ENCODE results near the gene ENAH.
"Not testable (repeated sequence)": the region's sequence is repeated elsewhere in the genome, so short reads cannot be mapped to it uniquely, and the experiment has no call there.

The ENAH gene

DNA sequence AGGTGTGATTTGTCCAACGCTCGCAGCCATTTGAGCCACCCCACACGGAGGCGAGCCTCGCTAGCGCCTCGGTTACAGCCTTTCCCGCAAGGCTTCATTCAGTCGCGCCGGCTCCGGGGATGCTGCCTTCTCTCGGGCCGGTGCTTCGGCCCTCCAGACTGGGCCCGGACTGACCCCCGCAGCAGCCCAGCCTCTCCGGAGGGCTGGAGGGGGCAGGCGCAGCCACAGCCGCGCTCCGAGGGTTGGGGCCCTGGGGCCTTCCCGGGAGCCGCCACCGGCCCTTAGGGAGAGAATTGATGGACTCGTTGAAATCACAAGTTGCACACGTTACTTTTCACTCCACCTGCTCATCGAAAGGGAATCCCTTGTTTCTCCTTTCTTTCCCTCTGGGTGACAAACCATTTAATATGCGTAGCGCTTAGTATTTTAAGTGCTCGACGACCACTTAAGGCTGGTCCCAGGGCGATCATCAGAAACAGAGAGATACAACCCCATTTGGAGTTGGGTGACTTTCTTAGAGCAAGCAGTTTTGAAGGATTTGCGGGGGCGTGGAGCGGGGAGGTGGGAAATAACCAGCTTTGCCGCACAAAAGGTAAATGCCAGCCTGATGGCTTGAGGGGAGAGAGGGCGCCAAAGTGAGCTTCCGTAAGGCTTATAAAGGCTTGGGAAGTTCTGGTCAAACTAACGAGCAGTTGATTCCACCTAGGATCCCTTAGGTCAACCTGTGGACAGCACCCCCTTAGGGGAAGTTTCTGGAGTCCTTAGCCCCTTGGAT, 24.6 kb upstream of the ENAH start:
- no peak for DNase-seq (ENCODE audit: low read depth in 1 of 2, low spot score in 1 of 2)

DNA sequence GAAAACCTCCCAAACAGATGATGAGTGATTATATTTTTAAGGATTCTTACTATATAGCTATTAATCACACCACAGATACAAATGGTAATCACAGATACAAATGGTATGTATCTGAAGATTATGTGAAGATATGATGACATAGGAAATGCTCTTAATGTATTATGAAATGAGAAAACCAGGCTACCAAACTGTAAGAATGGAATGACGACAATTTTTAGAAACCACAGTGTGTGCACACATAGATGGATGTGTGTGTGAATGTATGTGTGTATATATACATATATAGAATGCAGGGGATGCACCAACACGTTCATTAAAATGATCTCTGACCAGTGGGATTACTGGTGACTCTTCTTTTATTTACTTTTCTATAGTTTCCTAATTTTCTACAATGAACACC, 21.5 kb upstream of the ENAH start:
- DNase-seq (ENCODE audit: low read depth in 1 of 2, low spot score in 1 of 2), result no peak

DNA sequence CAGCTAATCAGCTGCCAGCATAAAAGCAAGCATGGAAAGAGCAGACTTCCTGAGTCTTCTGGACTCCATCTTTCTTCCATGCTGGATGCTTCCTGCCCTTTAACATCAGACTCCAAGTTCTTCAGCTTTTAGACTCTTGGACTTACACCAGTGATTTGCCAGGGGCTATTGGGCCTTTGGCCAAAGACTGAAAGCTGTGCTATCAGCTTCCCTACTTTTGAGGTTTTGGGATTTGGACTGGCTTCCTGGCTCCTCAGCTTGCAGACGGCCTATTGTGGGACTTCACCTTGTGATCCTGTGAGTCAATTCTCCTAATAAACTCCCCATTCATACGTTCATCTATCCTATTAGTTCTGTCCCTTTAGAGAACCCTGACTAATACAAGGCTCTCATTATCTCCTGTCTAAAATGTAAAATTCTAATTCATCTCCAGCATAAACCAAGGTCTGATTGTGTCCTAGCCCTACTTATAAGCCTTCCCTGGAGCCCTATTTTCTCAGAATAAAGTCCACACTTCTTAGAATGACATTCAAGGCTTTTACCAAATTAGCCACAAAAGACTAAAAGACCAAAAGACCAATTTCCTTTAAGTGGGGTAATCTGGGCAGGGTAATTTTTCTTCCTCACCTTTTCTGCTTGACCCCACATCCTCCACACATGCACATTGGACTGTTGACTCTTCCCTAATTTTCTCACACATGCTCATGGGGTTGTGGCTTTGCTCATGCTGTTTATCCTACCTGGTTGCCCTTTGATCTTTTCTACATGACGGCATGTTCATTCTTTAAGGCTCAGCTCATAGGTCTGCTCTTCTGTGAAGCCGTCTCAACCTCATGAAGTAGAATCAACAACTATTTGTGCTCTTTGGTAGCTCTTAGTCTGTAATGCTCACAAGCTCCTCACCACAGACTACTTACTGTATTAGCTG, 18.1 kb upstream of the ENAH start:
- no peak for DNase-seq (ENCODE audit: low read depth in 1 of 2, low spot score in 1 of 2)

DNA sequence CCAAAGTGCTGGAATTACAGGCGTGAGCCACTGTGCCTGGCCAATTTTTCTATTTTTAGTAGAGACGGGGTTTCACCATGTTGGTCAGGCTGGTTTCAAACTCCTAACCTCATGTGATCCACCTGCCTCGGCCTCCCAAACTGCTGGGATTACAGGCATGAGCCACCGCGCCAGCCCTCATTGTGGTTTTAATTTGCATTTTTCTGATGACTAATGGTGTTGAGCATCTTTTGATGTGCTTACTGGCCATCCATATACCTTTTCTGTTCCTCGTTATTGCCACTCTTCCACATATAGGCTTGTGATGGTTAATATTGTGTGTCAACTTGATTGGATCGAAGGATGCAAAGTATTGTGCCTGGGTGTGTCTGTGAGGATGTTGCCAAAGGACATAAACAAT, 17.4 kb upstream of the ENAH start:
- no peak for DNase-seq (ENCODE audit: low read depth in 1 of 2, low spot score in 1 of 2)

DNA sequence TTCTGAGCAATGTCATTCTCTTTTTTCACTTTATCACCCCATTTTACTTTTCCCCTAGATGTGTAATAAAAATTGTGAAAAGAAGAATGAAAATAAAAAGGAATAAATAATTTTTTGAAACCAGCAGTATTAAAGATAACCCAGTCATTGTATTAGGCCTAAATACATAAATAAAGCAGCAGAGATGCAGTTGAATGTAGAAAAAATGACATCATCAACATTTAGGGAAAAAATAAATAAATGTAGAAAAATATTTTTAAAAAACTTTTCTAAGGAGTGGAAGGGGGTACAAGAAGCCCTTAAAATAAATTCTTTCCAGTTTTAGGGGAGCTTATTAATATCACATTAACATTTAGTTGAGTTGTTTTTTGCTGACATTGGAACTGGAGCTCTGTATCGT, 15.3 kb upstream of the ENAH start:
- DNase-seq (ENCODE audit: low read depth in 1 of 2, low spot score in 1 of 2), result no peak

DNA sequence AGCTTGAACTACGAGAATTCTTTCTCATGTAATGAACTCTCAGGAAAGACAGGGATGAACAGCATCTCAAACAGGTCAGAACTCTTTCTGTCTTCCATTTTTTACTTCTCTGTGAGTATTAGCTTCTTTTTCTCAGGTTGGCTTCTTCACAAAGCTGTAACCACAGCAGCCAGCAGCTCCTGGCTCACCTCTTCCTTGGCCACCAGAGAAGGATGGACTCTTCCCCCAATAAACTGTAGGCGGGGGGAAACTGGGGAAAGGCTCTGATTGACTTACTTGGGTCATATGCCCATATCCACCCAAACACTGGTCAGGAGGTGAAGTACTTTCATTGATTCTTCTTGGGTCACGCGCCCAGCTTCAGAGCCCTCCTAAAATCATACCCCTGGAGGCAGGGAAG, 14.4 kb upstream of the ENAH start:
- no peak for DNase-seq (ENCODE audit: low read depth in 1 of 2, low spot score in 1 of 2)

DNA sequence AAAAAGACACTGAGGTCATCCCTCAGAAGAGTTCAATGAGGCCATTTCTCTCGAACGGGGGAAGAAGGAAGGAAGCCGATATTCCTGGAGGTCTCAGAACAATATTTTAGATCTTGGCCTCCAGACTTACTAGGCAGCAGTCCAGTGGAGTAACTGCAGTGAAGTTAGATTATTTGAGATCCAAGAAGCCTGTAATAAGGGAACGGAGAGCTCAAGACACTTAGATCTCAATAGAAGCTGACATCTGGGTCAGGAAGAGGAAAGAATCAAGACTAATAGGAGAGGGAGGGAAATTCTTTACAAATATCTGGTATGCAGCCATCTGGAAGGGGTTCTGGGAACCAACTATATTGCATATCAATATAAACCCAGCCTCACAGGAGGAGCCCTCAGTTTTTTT, 13.6 kb upstream of the ENAH start:
- no peak for DNase-seq (ENCODE audit: low read depth in 1 of 2, low spot score in 1 of 2)

DNA sequence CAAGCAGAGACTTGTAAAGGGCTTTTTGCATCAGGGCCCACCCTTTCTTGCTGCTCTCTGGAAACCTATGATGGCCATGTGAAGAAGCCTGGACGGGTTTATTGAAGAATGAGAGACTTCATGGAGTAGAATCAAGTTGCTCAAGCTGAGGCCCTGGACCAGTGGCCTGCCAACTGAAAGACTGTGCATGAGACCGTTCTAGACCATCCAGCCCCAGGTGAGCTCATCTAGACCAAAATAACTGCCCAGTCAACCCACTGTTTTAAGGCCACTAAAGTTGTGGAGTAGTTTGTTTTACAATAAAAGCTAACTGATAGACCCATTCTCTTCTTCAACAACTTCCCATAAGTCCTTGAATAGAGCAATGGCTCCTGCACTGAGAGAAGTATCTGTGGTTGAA, 11.8 kb upstream of the ENAH start:
- no peak for DNase-seq (ENCODE audit: low read depth in 1 of 2, low spot score in 1 of 2)

DNA sequence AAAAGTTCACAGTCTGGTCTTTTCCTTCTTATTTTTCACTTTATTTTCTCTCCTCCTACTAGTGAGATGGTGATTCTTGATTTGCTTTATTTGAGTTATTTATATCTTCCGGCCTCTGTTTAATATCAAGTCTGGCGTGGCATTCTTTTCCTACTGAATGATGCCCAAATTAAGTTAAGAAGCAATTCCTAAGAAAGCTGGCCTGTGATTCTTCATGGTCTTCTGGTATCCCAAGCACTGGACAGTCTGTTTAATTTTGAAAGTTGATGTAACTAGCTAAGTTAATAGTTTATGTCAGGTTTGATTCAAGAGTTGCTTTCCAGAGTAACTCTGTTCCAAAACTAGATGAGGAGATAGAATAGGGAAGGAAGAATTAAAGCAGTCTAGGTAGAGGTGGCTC, 9.2 kb upstream of the ENAH start:
- DNase-seq (ENCODE audit: low read depth in 1 of 2, low spot score in 1 of 2), result no peak

DNA sequence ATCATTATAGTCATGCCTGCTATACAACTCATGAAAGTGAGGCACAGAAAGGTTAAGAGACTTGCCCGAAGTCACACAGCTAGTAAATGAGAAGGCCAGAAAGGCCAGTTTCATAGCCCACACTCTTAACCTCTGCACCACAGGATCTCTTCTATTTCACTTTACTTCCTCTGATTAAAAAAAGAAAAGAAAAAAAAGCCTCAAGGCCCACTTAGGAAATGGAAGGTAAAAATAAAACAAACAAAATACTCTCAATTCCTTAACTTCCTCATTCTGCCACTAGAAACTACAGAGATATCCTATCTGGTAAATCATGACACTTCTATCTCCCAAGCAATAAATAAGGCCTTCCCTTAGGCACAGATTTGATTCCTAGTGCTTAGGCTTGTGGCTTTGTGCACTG, 7.6 kb upstream of the ENAH start:
- no peak for DNase-seq (ENCODE audit: low read depth in 1 of 2, low spot score in 1 of 2)

DNA sequence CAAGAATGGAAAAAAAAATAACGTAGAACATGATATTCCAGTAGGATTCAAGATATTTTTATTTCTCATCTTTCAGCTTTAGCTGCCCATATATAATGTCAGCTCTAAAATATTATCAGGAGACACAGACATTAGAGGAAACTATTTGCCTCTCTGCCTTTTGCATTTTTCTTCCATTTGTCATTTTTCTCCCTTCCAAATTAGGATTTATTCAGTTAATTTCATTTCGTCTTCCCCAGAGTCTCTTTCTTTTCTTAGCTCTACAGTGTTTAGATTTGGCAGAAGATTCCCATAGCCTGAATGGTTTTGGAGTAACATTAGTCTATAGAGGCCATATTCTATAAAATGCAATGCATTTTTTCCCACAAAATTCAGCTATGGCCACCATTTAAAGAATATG, 5.1 kb upstream of the ENAH start:
- DNase-seq (ENCODE audit: low read depth in 1 of 2, low spot score in 1 of 2), result no peak

DNA sequence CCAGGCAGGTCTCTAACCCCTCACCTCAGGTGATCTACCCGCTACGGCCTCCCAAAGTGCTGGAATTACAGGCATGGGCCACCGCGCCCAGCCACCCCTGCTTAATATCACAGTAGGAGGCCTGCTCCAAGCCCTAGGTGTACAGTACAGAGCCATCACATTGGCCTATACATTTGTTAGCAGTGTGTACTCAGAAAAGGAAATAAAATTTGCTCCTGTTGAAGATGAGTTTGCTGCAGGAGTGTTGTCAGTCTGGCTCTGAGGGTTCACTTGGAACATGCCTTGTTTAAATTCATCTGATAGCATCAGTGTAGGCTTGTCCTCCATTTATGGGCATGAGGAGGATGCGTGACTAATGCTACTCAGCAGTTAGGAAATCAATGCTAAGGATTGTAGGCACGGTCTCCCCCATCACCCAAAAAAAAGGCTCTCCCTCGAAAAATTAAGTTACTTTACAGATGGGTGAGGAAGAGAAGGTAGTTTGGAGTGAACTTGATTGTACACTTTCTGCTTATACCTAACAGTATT, 4.6 kb upstream of the ENAH start:
- DNase-seq (ENCODE audit: low read depth in 1 of 2, low spot score in 1 of 2), result no peak

DNA sequence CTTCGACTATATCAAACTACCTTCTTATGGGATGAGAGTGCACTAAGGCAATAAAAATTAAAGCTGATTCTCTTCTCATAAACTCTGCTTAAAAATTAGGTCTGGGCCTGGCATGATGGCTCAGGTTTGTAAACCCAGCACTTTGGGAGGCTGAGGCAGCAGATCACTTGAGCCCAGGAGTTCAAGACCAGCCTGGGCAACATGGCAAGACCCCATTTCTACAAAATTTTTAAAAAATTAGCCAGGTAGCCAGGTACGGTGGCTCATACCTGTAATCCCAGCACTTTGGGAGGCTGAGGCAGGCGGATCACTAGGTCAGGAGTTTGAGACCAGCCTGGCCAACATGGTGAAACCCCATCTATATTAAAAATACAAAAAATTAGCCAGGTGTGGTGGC, 3.3 kb upstream of the ENAH start:
- not testable (repeated sequence) for DNase-seq (ENCODE audit: low read depth in 1 of 2, low spot score in 1 of 2)

DNA sequence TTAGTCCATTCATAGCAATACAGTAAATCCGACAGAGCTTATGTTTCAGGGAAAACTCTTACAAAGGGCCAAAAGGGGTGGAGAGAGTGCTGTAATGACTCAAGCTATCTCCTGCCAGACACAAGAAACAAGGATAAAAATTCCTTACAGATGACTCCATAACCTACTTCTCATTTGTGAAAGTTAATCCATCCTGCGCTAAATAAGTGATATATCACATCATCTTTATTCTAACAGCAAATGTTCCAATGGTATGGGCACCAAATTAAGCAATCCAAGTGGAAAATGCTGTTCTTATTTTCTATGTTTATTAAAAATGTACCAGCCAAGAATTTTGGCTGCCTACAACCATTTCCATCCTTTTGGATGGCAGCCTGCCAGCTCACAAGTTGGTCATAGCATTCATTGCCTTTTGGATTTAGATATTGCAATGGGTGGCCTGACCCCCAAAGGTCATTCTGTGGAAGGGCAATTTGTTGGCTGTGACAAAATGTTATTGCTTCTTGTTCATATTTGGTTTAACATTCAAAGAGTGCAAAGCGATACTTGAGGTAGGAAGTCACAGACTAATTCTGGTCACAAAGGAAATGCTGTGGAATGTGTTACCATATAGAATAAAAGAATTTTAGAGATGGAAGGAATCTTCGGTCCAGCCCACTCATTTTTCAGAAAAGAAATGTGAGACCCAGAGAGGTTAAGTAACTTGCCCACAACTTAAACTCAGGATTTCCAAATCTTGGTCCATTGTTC, 2.8 kb upstream of the ENAH start:
- DNase-seq (ENCODE audit: low read depth in 1 of 2, low spot score in 1 of 2), result no peak

DNA sequence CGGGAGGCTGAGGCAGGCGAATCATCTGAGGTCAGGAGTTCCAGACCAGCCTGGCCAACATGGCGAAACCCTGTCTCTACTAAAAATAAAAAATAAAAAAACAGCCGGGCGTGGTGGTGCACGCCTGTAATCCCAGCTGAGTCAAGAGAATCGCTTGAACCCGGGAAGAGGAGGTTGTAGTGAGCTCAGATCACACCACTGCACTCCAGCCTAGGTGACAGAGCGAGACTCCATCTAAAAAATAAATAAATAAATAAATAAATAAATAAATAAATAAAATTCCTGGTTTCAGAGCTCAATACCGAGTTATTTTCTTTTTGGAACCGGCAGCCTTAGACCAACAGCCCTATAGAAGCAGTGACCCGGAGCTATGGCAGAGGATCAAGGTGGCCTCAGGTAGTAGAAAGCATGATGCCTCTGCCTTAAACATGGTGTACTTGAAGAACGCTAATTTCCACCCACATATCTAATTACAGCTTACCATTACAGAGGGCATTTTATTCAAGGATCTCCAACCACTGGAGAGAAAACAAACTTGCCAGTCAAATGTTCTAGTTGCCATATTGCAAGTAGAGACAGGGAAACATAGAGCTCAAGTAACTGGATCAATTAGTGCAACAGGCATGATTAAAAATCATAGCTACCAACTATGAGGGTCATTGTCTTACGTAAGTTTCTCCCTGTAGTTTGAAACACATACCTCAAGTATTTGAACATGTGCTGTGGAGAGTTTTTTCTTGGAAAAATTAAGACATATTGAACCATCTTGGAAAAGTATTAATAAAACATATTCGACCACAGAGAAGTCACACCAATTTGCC, 2.0 kb upstream of the ENAH start:
- DNase-seq (ENCODE audit: low read depth in 1 of 2, low spot score in 1 of 2), result no peak

DNA sequence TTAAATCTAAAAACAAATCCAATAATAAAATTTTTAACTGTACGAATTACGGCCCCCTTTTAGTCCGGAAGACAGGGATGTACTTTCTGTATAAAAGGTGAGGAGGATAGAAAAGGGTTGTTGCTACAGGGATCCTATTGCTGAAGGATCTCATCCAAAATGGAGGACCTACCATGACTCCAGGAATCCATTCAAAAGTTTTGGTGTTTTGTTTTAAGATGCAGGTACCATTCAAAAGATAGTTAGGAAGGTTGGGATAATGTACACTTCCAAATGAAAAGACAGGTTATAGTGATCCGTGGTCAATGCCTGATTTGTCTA, 1.3 kb upstream of the ENAH start:
- DNase-seq (ENCODE audit: low read depth in 1 of 2, low spot score in 1 of 2), result no peak

DNA sequence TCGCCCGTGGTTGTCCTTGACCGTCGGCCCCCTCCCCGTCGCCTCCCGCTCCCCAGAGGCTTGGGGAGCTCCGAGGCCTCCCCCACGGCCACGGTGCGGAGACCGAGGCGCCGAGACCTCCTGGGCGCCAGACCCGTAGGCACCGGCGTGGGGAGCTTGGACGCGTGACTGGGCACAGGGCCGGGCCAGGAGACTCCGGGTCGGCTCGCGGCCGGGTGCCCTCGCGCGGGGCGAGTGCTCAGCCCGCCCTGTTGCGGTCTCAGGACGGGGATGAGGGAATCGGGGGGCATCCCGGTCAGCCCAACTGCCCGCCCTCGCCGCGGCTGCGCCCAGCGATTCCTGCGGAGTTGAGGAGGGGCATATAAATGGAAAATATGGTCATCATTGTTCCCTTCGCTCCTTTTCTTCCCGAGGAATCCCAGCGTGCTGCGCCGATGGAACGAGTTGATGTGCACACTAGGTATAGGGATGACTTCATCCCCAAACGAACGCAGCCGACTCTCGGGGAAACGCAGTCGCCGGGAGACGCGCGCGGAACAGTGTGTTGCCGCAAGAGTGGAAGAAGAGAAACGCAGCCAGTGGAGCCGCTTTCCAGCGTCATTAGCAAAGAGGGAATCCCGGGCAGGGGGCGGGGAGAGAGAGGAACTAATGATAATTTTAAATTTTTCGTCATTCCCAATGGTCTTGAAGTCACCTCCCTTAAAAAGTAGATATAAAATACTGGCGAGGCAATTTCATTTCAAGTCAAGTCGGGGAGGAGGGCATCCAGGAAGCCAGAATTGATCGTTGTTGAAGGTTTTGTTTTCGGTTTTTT, 747 bp upstream of the ENAH start:
- DNase-seq (ENCODE audit: low read depth in 1 of 2, low spot score in 1 of 2), result no peak

DNA sequence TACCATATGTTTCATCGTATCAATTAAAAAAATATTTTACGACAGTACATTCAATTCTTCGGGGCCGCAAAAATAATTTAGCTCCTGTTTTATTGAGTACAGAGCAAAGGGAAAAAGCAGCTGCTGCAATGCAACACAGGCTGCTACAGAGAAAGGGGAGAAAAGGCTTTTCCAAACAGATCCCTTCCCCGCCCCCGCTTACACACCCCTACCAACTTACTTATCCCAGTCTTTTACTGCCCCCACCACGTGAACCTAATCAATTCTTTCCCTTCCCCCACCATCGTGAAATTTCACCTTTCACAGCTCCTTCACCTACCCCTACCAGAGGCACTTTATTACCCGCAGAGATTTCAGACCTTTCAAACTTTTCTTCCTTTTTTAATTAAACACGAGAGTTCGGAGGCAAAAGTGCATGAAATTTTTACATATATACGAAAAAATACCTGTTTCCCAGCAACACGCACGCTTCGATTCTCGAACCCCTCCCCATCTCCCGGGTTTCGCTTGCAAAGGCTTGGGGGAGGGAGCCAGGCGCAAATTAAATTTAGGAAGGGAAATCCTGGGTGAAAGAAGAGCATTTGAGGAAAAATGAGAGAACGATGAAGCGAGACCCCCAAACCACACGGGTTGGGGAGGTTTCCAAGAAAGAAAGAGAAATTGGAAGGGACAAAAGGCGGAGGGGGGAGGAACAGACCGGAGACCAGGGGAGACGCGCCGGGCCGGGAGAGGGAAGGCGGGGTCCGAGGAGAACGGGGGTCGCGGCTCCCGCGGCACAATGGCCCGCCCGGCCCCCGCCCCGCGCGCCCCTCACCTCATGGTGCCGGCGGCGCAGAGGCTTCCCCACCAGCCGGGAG, 823 bp downstream of the ENAH start:
- no peak for DNase-seq (ENCODE audit: low read depth in 1 of 2, low spot score in 1 of 2)

DNA sequence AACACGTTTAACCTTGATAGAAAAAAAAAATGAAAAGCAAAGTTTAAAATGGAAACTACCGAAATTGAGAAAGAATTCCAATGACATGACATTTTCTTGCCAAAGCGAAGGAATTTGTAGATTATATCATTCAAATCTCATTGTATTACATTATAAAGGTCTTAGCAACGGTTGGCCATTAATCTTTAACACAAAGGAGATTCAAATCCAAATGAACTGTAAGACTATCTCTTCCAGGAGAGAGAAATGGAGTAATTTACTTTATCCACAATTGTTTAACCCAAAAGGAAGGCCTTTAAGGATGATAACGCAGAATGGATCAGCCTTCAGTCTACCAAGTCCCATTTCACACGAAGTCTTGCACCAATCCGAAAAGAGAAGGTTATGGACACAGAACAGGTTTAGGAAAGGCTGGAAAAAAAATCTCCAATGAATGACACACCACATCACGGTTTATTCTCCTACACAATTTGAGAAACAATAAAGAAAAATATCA, 1.5 kb downstream of the ENAH start:
- DNase-seq (ENCODE audit: low read depth in 1 of 2, low spot score in 1 of 2), result no peak
